ENCODE data around the gene HTR6.

GRCh38 chr1:19665496-19666465 lies 1.1 kb downstream of the HTR6 start:
- TF ChIP-seq EGR1 (IDR thresholded peaks at IDR 0.05), result no peak
- TF ChIP-seq YY1 (IDR thresholded peaks at IDR 0.05; ENCODE audit: low read depth), result no peak
- TF ChIP-seq TAF1 (IDR thresholded peaks at IDR 0.05; ENCODE audit: low read depth), result no peak
- no peak for TF ChIP-seq MAX (IDR thresholded peaks at IDR 0.05)
- no peak for TF ChIP-seq FOXM1 (IDR thresholded peaks at IDR 0.05; ENCODE audit: borderline replicate concordance, low read depth)
- no peak for TF ChIP-seq CEBPB (IDR thresholded peaks at IDR 0.05)
- TF ChIP-seq REST (IDR thresholded peaks at IDR 0.05; ENCODE audit: low read depth), result no peak
- TF ChIP-seq TCF12 (IDR thresholded peaks at IDR 0.05; ENCODE audit: low read depth), result no peak
- TF ChIP-seq ZBTB7A (IDR thresholded peaks at IDR 0.05; ENCODE audit: low read depth), result no peak
- no peak for TF ChIP-seq EP300 (IDR thresholded peaks at IDR 0.05; ENCODE audit: borderline replicate concordance)
- no peak for TF ChIP-seq RAD21 (IDR thresholded peaks at IDR 0.05; ENCODE audit: low read depth)
- no peak for TF ChIP-seq CREB1 (IDR thresholded peaks at IDR 0.05; ENCODE audit: low read depth)
